NCI-H510A treated with DMSO at 0.1 percent for 48 hours (cell line): ENCODE data around the gene DSG2.

Experiments used
- DNase-seq: peaks from one replicate; lab custom pipeline; 2025; lab: John Stamatoyannopoulos, UW

DSG2 gene

DNA sequence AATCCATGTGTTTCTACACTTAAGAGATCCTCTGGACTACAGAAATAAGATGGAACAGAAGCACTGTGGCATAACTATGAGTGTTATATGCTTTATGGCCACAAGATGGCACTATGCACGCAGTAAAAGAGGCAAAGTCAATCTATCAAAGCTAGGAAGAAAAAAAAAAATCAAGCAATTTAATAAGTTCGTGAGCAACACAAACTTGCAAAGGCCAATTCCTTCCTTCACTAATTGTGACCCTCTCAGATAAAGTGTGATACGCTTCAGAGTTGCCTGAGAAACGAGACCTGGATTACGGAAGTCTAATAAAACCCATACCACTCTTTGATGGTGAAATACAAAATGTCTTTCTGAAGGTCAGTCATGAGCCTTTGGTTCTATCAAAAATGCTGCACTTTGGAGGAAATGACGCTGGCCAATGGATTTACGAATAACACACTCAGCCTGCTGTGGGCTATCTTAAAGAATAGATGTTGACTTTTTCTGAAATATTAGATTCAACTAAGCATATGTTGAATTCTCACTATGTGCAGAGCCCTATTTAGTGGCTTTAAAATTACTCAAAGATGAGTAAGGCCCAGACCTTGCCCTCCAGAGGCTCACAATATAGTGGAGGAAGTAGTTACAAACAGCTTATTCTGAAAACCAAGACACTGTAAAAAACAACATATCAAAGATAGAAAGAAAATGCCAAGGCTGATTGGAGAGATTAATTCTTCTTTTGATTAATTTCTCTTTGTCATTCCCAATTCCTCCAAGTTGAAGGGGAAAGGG is 58.2 kb downstream of the DSG2 start:
- DNase-seq = peak; percentile 95

DNA sequence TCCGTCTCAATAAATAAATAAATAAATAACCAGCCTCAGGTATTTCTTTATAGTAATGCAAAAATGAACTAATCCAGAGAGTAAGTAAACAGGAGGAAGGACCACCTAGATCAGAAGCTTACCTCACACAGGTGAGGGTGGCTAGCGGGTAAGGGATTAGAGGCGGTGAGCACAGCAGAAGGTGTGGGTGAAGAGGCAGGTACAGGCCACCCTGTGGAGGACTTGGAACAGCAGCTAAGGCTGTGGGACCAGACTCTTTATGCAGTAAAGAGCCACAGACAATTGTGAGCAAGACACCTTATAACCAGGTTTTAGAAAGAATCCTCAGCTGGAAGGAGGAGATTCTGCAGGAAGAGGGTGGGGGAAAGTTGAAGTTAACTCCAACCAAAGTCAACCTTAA is 59.5 kb downstream of the DSG2 start:
- DNase-seq = no peak

DNA sequence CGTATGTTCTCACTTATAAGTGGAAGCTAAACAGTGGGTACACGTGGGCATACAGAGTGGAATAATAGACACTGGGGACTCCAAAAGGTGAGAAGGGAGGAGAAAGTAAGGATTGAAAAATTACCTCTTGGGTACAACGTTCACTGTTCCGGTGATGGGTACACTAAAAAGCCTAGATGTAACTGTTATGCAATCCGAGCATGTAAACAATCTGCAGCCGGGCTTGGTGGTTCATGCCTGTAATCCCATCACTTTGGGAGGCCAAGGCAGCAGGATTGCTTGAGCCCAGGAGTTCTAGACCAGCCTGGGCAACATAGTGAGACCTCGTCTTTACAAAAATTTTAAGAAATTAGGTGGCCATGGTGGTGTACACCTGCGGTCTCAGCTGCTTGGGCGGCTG is 60.6 kb downstream of the DSG2 start:
- DNase-seq = no peak

DNA sequence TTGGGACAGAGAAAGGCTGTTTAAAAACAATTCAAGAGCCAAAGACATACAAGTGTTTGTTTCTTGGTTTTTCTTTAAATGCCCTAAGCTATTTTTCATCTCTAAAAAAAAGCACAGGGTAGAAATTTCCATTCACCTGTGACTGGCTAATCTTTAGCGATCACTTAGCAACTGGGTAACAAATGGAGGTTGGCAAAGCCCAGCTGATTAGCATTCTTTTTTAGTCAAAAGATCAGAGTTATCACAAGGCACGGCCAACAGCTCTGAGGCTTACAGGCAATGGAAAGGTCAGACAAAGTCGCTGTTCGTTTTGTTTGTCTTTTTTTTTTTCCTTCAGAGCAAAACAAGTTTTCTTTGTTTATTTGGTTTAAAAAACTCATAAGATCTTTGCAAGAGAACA is 64.7 kb downstream of the DSG2 start:
- no peak for DNase-seq

DNA sequence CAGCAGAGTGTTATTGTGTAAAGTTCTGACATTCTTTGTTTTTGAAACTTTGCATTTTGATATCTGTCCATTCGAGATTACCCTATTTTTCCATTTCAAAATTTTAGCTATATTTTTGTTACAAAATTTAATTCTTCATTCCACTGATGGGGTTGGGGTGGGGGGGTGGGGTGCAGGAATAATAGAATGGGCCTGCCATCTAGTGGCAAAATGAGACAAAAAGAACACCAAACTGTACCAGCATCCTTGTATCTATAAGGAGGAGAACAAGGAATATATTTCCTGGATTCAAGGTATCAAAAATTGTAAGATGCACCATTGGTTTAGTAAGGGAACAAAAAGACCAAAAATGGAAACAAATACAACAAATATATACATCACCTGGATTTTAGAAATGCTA is 65.8 kb downstream of the DSG2 start:
- DNase-seq = no peak

DNA sequence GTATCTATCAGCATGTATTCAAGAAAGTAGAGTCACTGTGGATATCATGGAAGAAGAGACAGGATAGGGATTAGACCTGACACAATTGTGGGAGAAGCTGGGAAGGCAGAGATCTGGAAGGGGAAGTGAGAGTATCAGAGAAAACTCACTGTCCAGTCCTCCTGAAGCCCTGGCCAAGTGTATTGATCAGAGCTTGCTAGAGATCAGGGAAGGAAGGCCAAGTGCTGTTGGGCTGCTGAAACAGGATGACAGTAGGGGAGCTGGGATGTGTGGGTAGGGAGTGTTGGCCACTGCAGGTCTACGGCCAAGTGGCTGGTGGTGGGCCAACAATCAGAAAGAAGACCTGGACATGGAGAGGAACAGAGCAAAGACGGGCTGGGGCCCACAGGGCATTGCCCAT is 67.4 kb downstream of the DSG2 start:
- no peak for DNase-seq

DNA sequence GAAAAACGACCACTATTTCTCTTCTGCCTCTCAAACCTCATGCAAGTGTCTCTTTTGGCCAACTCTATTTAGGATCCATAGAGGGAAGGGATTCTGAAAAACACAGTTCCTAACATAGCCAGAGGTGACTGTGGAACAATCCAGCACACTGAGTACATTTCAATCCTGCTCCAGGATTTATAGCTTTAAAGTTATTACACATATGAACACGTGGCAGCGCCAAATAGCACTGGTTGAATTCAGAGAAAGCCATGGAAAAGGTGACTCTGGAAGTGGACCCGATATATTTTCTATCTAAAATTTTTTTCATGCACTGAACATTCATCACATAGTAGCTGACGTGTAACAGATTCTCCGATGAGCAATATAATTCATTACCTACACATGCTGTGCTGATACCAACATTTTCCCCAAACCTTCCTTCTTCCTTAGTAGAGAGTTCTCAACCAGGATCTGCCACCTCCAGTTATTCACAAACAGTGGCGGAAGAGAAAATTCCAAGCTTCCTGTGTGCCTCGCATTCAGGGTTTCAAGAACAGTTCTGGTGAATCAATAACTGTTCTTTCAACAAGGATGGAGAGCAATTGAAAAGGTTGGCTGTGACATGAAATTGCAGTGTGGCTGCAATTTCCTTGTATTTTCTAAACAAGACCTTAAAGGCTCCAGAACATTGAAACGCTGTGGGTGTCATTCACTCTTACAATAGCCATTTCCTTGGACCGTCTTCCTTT is 68.0 kb downstream of the DSG2 start:
- DNase-seq = no peak

DNA sequence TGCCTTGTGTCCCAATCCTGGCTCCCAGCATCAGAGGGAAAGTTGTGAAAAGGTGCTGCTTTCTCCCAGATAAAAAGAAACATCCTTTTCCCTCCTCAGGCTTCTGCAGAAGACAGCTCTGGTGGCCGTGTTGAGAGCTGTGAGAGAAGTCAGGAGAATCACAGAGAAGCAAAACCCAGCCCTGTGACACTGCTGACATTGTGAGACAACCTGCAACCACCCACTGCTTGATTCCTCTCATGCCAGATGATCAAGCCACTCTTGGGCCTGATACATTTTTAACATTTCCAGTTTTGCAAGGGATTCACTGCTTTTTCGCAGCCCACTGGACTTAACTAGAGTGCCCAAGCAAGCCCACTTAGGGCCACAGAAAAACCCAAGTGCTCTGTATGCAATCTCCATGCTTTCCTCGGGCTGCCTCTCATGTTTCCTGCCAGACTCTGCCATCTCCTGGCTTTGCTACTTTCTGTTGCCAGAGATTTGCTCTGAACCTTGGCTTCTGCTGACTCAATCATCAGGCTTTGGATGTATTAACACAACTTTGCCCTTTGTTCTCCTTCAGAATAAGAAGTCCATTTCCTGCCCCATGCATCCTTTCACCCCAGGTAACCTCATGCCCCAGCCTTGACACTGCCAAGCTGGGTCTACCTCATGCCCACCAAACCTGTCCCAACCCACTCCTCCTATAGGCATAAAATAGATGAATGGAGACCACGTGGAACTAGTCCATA is 68.8 kb downstream of the DSG2 start:
- no peak for DNase-seq

DNA sequence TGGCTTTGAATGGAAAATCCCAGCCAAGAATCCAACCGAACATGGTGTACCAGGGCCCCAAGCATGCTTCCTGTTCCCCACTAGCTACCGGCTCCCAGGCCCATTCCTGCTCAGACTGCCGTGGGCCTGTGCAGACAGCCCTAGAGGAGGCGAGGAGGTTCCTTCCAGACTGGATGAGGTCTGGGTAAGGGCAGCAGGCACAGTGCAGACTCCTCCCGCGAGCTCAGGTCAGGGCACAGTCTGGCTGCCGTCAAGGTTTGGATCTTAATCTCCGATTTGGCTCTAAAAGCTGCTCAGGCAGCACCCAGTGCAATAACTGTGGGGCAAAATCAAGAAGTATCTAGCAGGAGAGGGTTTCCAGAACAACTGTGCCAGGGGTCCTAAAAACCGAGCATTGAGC is 74.4 kb downstream of the DSG2 start:
- no peak for DNase-seq

DNA sequence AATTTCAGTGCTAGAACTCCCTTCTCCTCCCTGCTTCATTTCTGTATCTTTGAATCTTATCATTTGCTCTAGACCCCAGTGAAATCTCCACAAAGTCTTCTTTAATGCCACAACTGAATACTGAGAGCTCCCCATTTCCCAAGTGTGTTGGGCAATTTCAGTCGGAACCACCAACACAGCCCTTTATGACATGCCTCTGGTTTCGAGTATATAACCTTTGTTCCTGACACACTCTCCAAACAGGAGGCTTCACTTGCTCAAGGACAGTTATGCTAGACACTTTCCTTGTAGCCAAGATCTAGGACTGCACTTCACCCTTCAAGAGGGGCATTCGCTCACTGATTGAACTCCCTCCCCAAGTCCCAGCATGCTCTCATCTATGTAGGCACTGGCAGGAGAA is 75.1 kb downstream of the DSG2 start:
- no peak for DNase-seq

DNA sequence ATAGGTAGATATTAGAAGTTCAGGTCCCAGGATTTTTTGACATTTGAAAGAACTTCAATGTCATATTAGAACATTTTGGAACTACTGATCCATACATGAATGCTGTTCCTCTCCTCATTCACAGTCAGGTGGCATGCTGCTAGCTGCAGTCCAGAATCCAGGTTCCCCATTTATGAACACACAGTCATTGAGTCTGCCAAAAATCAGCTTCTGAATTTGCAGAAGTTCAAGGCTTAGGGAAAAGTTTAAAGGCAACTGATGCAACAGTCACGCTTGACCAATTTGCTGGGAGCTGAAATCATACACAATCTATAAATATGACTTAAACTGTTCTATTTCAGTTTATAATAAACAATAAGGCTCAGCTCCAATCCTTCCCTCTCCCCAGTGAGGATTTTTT is 76.4 kb downstream of the DSG2 start:
- DNase-seq = no peak

DNA sequence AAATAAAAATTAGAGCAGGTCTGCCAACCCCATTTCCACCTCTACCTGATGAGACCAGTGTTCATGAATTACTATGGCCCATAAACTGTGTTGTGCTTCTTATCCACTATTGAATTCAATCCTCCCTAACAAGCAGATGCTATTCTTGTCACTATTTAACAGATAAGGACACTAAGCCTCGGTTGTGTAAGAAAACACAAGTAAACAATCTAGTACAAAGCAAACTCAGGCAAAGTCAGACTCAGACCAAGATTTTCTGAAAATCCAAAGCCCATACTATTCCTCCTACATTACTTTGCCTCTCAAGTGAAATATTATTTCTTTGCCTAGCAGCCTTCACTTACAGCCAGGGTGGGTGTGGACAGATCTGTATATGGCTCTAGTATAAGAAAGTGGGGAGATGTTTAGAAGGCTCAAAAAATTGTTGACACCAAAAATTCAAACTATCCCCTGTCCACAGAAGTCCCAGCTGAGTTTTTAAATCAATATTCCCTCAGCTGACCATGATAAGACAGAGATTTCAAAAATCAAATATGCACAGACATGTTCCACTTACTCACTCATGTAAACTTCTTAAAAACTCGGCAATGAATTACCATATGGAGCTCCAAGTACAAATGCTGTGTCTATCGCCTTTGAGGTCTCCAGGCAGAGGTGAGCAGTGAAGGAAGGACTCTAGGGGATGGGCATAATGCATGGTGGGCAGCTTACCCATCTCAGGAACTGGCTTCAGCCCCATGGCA is 77.7 kb downstream of the DSG2 start:
- no peak for DNase-seq

DNA sequence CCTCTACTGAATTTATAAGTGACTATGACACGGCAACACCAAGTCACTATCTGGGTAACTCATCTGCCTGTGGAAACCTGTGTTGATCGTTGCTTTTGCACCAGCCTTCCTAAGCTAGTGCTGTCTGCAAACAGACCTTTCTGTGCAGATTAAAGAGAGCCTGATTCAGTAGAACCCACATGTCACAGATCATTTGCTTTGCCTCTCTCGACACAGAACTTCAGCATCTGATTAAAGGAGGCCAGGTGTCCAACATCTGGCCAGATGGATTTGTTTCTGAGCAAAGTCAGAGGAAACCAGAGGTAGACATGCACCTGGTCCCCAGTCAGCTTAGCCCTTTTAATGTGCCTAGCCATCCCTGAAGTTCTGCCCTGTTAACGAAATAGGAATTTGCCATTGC is 78.7 kb downstream of the DSG2 start:
- peak; percentile 44 for DNase-seq

DNA sequence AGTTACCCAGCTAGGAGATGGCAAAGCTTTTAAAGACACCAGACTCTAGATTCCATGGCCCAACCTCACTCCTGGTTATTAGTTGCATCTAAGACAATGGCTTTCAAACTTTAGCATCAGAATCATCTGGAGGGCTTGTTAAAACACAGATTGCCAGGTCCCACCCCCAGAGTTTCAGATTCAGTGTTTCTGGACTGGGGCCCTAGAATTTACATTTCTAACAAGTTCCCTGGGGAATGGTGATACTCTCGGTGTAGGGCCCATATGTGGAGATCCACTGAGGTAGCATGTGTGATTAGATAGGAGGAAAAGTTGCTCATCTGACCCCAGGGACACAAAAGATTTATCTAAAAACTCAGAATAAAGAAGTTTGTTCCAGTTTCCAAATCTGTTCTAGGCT is 79.2 kb downstream of the DSG2 start:
- no peak for DNase-seq

DNA sequence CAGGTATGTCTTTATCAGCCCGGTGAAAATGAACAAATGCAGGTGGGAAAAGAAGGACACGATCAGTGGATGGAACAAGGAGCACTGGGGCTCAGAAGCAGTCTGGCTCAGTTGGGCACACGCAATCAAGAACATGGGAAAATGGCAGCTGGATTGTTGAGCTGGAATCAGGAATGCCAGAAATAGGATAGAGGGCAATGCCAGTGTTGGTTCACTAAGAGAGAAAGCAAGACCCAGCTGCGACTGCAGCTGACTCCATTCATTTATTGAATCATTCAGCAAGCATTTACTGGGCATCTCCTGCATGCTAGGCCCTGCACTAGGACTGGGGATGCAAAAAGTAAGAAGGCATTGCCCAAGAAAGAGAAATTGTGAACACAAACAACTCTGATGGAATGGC is 80.1 kb downstream of the DSG2 start:
- DNase-seq = no peak

DNA sequence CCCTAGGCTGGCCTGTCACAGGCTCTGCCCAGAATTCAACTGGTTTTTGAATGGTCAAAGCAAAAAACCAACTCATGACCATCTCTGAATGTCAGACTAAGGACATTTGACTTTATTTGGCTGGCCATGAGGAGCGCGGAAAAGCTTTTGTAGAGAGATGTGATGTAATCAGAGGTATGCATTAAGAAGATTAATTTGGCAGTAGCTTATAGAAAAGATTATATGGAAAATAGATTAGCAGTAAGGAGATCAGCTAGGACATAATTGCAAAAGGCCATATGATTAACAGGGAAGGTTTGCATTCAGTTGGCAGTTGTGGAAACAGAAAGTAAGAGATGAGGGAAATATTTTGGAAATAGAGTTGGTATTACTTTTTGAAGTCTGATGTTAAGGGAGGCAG is 81.4 kb downstream of the DSG2 start:
- DNase-seq = no peak

DNA sequence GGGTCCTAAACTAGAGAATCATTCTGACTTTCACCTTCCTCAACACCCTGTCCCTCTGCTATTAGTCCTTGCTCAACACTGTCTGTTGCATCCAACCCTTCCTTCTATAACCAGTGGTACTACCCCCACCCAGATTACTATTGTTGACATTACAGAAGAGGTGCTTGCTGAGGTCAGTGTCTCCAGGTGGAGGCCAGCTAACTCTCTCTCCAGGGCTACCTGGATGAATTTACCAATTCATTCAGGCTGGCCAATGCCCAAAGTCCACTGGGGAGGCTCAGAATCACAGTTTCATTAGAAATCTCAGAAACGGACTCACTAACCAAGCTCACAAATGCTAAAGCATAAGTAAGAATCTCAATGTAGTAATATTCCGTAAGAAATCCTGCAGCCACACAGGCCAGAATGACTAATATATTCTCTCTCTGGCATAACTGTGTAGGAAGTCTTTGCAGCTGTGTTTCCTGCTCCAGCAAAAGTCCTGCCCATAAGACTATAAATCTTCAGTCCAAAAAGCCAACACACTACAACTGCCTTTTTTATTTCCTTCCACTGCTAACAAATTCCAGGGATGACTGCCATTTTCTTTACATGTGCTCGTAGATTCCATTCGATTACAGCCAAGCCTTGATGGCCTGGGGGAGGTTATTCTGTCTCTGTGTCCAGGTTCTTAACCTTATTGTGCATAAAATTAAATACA is 83.7 kb downstream of the DSG2 start:
- no peak for DNase-seq

DNA sequence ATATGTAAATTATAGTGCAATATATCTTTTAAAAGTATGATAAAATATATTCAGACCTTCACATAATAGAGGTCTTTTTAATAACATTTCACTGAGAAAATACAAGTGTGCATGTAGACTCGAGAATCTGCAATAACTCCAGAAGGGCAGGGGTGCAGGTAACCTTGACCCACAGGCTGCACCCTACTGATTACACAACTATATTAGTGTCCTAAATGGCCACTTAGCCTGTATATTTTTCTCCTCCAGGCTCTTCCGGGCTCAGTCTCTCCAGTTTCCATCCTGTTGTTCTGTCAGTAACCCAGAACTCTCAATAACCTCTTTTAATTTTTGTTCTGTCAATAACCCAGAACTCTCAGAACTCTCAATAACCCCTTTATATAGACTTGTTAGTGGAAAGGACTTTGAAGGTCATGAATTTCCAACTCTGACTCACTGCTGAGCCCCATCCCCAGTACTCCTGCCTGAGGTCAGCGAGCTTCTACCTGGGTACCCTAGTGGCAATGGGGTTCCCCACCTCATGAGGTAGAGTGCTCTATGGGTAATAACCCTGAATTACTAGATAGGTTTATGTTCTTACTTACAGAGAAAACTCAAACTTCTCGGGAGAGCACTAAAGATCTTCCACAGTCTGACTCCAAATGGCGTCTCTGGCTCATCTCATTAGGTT is 85.3 kb downstream of the DSG2 start:
- DNase-seq = no peak

DNA sequence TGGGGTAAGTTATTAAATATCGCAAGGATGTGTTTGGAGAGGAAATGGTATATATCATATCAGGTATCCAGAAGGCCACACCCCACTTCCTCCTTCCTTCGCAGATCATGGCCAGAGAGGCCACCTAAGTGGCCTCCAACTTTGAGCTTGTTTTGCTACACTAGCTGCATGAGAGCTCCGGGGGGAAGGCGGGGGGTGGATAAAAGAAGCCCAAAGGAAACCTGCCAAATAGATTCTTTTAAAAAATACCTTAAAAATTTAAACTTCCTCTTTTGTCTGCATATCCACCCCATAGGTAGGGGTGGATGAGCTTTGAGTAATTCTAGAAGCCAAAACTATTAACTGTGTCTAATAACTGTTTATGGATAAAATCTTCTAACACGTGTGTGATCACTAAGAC is 88.0 kb downstream of the DSG2 start:
- DNase-seq = no peak

DNA sequence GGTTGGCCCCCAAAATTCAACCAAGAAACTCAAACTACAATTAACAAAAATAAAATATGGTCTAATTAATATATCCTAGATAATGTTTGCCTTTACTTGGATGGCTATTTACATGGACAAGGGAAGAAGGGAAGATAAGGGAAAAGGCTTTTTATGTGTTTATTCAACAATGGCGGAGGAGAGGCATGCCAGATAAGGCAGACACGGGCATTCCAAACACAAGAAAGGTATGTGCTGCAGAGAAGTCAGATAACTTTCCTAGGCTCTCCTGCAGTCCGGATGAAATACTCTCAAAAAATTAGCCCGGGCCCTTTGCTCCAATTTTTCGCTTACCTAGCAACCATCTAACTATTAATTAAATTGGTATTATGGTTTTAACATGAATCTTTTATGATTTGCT is 88.6 kb downstream of the DSG2 start:
- no peak for DNase-seq

DNA sequence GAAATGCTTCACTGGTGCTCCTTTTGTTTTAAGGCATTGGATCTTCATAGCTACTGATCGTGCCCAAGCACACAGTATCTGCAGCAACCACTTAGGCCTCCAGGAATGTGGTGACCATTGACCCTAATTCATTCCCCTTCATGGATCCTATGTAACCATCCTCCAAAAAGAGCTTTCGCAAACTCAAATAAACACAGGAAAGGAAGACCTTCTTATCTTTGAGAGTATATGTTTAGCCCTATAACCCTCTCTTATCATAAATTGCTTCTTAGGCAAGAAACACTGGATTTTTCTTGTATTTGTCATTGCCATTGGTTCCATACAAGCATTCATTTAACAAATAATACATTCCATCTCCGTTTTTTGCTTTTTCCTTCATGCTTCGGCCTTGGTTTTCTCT is 89.6 kb downstream of the DSG2 start:
- no peak for DNase-seq
